K562 (cell line): ENCODE results near the gene ZNF451. TPM values are rescaled to one million over a fixed set of nuclear protein-coding genes. Genes with fewer than 3 reads are reported as not detected.

ENCODE experiments used
- CBX3 ChIP-seq, 2 experiments: IDR thresholded peaks; 1 replicate in 1 of 2; 2 replicates in 1 of 2; pipeline ENCODE4 v1.6.1; 2012; ENCODE audit warnings: inconsistent platforms in 2 of 2, low read length in 2 of 2, borderline replicate concordance in 1 of 2, control low read depth in 1 of 2
- FOS ChIP-seq: IDR thresholded peaks from 3 replicates; pipeline ENCODE4 v1.6.1; 2011; ENCODE audit not compliant: insufficient read length; ENCODE audit errors: extremely low read depth
- FOXP1 ChIP-seq: sonication (generic); formaldehyde crosslinking; IDR thresholded peaks from 2 replicates; pipeline ENCODE4 v1.8.0; 2022; ENCODE audit warnings: mild to moderate bottlenecking, missing genetic modification reagents
- POLR3A ChIP-seq: IDR thresholded peaks from 2 replicates; pipeline ENCODE4 v1.6.1; 2011; ENCODE audit warnings: borderline replicate concordance, mild to moderate bottlenecking, moderate library complexity; ENCODE audit not compliant: insufficient read length, insufficient read depth; ENCODE audit errors: extremely low read depth
- SMARCE1 ChIP-seq: fragments of 450-650 bp; IDR thresholded peaks from 2 replicates; pipeline ENCODE4 v1.7.1; 2016; ENCODE audit warnings: mild to moderate bottlenecking
- ZBTB8A ChIP-seq: fragments of 450-650 bp; IDR thresholded peaks from 2 replicates; pipeline ENCODE4 v1.6.1; 2018; ENCODE audit warnings: mild to moderate bottlenecking, moderate library complexity; ENCODE audit not compliant: partially characterized antibody
- ZNF311 ChIP-seq: fragments of 250-450 bp; sonication (Bioruptor Pico); IDR thresholded peaks from 2 replicates; pipeline ENCODE4 v1.4.0; 2020; ENCODE audit warnings: mild to moderate bottlenecking, moderate library complexity
- polyA plus RNA-seq, 8 experiments: library from polyadenylated mRNA; depleted of rRNA in 4 of 8; stranded (reverse) in 5 of 8; unstranded in 3 of 8; fragments of >200 nt; fragmentation: Nextera tagmentation in 2 of 8; fragmentation: Illumina TruSeq in 1 of 8; extraction: Ambion mirVana in 2 of 8; extraction: Trizol in 1 of 8; gene quantifications; 2 replicates each; pipeline versions ENCODE4 v1.2.1 to v1.2.3, GENCODE V29; 2011 to 2014; ENCODE audit warnings: inconsistent platforms in 1 of 8, missing spikeins in 1 of 8
- total RNA-seq, 7 experiments: library from RNA; depleted of rRNA in 6 of 7; stranded (reverse); fragments of >200 nt in 6 of 7; fragmentation: Illumina TruSeq in 2 of 7; extraction: Trizol in 2 of 7; gene quantifications; 2 replicates each; pipeline versions ENCODE4 v1.2.1 to v1.2.3, GENCODE V29; 2011 to 2021; ENCODE audit warnings: low replicate concordance in 1 of 7
- TF ChIP-seq, protein P1 (sequence below): sonication (generic); formaldehyde crosslinking; IDR thresholded peaks from 2 replicates; pipeline ENCODE4 v1.8.0; 2023; ENCODE audit warnings: missing genetic modification reagents, mild to moderate bottlenecking, borderline replicate concordance

The ZNF451 gene
- total and polyA plus RNA-seq, 9 of the 15 experiments (the other 6 are each of a cell fraction or from before 2014, with no cell fraction given) = 16.1 to 74.3 (median 38.3) TPM

DNA sequence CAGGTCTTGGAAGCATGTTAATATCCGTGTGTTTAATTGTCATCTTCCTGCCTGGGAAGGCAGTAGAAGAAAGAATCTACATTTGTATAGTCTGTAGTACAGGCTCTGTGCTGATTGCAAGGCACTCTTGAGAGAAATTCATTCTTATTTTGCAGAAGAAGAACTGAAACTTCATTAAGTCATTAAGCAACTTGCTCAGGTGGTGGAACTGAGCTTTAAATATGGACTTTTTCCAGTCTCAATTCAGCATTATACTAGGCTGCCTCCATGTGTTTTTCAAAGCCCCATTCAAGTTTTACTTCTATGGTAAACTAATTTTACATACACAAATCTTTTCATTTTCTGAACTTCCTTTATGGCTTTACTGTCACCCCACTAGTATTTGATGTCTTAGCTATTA, 18.7 kb downstream of the ZNF451 start (continued):
- TF ChIP-seq FOXP1 (no peak), ZBTB8A (no peak), ZNF311 (CRISPR knock-in tag) (no peak), FOS (no peak), POLR3A (no peak), CBX3 (IDR thresholded peaks at IDR 0.05; ENCODE audit: borderline replicate concordance in 1 of 2, low read length in 2 of 2) (no peak), SMARCE1 (no peak)
- TF ChIP-seq, protein P1, sequence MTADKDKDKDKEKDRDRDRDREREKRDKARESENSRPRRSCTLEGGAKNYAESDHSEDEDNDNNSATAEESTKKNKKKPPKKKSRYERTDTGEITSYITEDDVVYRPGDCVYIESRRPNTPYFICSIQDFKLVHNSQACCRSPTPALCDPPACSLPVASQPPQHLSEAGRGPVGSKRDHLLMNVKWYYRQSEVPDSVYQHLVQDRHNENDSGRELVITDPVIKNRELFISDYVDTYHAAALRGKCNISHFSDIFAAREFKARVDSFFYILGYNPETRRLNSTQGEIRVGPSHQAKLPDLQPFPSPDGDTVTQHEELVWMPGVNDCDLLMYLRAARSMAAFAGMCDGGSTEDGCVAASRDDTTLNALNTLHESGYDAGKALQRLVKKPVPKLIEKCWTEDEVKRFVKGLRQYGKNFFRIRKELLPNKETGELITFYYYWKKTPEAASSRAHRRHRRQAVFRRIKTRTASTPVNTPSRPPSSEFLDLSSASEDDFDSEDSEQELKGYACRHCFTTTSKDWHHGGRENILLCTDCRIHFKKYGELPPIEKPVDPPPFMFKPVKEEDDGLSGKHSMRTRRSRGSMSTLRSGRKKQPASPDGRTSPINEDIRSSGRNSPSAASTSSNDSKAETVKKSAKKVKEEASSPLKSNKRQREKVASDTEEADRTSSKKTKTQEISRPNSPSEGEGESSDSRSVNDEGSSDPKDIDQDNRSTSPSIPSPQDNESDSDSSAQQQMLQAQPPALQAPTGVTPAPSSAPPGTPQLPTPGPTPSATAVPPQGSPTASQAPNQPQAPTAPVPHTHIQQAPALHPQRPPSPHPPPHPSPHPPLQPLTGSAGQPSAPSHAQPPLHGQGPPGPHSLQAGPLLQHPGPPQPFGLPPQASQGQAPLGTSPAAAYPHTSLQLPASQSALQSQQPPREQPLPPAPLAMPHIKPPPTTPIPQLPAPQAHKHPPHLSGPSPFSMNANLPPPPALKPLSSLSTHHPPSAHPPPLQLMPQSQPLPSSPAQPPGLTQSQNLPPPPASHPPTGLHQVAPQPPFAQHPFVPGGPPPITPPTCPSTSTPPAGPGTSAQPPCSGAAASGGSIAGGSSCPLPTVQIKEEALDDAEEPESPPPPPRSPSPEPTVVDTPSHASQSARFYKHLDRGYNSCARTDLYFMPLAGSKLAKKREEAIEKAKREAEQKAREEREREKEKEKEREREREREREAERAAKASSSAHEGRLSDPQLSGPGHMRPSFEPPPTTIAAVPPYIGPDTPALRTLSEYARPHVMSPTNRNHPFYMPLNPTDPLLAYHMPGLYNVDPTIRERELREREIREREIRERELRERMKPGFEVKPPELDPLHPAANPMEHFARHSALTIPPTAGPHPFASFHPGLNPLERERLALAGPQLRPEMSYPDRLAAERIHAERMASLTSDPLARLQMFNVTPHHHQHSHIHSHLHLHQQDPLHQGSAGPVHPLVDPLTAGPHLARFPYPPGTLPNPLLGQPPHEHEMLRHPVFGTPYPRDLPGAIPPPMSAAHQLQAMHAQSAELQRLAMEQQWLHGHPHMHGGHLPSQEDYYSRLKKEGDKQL (CRISPR knock-in tag) = no peak
